HG02610 (cell line): ENCODE data around the gene DCTN4.
A peak's percentile ranks its signal among the peaks of the same experiment; 100 is the strongest.
"Not testable (repeated sequence)": the region's sequence is repeated elsewhere in the genome, so short reads cannot be mapped to it uniquely, and the experiment has no call there.

Experiments
- ATAC-seq: cut with Tn5 transposase; IDR thresholded peaks from one replicate; pipeline ENCODE4 v1.9.1; 2021; ENCODE audit warnings: mild to moderate bottlenecking, moderate library complexity; ENCODE audit not compliant: unreplicated experiment

The DCTN4 gene

DNA sequence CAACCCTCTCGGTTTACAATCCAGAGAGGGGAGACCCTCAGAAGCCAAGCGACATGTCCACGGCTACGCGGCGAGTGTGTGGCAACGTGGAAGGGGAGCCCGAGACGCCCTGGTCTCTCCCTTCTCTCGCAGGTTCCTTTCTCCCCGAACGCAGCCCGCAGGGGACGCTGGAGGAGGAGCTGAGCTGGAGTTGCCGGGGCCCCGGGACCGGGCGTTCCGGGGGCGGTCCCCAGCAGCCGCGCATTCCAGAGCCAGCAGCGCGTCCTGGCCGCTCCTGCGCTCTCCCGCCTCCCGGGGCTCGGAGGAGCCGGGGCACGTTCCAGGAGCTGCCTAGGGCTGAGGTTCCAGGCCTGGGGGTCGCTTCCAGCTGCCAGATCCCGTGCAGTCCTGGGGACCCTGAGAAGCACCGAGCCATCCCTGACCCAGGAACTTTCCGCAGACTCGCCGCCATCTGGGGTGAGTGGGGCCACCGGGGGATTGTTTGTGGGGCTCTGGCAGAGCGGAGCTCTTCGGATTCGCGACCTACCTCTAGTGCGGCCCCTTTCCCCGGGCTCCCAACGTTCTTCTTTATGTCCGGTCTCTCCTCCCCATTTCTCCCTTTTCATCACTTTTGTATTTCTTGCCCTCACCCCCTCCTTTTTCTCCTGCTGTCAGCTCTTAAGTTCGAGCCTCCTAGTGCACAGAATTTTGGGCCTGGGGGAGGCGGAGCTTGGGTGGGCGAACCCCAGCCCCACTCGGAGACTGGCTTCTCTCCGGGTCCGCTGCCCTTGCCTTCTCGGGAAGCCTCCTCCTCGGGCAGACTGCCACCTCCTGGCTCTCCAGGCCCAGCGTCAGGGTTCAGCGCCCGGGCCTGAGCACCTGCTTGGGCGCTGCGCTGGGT, 19.9 kb upstream of the DCTN4 start, which contains the start of gene SMIM3:
TSS of gene SMIM3 (plus strand) at position 241 of the 880 bp plus-strand sequence. CDS start 16,684 bp downstream, outside the sequence.
- ATAC-seq: peak; percentile 21

- no peak for ATAC-seq
These were observed 19.3 kb upstream of the DCTN4 start for GRCh38 chr5:150778088-150778516.

DNA sequence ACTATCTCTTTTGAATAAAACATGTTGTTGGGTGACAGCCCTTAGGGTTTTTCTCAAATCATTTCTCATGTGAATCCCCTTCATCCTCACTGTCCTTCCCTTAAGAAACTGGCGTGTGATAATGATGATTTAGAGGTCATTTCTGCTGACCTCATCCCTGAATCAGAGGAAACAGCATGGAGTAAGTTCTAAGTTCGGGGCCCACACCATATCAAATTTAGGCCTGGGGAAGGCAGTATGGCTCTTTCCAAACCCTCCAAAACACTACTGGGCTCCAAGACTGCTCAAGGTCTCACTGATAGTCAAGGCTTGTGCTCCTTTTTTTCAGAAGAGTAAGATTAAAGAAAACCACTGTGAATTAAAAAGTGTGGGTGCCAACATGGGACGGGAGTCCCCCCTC, 18.9 kb upstream of the DCTN4 start:
- ATAC-seq: no peak

DNA sequence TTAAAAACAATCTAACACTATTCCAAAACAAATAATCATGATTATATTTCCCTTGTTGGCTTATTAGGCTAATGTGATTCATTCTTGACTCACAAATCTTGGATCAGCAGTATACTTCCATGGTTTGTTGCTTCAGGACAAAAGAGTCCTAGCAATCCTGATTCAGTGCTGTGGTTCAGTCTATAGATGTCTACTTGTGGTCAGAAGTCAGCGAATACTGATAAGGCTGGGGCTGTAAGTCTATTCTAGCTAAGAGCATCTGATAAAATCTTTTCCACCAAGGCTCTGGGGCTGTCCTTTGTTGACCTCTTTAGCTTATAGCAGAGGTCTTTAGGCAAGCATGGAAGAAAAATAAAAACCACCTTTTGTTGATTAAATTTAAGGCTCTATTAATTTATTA, 15.3 kb upstream of the DCTN4 start:
- no peak for ATAC-seq

DNA sequence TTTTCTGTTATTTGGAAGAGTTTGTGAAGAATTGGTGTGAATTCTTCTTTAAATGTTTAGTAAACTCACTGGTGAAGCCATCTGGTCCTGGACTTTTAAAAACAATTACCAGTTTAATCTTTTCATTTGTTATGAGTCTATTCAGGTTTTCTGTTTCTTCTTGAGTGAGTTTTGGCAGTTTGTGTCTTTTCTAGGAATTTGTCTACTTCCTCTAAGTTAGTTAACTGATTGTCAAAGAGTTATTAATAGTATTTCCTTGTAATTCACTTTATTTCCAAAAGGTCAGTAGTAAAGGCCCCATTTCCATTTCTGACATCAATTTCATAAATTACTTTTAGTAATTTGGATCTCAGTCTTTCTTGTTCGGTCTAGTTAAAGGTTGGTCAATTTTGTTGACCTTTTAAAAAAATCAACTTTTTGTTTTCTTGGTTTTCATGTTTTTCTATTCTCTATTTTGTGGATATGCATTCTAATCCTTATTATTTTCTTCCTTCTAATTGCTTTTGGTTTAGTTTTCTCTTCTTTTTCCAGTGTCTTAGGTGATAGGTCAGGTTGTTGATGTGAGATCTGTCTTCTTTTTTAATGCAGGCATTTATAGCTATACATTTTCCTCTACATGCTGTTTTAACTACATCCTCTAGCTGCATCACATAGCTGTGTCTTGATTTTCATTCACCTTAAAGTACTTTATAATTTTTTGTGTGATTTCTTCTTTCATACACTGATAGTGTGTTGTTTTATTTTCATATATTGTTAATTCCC, 12.4 kb upstream of the DCTN4 start:
- no peak for ATAC-seq

DNA sequence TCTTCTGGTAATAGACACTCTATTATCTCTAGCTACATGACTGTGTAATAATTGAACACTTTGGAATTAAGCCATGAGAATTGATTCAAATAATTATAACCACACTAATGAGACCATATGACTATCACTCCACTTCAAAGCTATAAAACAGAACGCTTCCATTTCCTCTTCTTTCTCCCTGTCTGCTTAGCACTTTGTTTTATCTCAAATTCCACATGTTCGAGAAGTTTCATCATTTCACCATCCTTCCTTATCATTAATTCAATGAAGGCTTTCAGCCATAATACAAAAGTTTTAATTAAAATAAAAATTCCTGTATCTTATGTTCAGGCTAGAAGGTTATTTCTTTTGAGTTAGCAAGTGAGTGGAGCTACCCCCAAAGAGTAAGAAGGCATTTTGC, 7.4 kb upstream of the DCTN4 start:
- no peak for ATAC-seq

DNA sequence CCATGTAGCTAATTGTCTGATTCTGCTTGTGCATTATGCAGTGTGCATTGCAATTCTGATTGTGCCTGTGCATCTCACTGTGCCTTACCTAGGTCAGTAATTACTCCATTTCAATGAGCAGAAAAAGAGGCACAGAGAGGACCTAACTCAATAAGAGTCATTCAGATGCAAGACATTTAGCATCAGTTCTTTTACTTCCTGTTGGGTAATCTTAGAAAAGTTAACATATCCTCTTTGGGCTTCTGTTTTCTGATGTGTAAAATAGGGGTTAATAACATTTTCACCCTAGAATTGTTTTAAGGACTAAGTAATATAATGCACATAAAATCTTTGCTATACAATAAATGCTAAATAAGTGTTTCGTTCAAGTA, 7.0 kb upstream of the DCTN4 start:
- ATAC-seq: no peak

DNA sequence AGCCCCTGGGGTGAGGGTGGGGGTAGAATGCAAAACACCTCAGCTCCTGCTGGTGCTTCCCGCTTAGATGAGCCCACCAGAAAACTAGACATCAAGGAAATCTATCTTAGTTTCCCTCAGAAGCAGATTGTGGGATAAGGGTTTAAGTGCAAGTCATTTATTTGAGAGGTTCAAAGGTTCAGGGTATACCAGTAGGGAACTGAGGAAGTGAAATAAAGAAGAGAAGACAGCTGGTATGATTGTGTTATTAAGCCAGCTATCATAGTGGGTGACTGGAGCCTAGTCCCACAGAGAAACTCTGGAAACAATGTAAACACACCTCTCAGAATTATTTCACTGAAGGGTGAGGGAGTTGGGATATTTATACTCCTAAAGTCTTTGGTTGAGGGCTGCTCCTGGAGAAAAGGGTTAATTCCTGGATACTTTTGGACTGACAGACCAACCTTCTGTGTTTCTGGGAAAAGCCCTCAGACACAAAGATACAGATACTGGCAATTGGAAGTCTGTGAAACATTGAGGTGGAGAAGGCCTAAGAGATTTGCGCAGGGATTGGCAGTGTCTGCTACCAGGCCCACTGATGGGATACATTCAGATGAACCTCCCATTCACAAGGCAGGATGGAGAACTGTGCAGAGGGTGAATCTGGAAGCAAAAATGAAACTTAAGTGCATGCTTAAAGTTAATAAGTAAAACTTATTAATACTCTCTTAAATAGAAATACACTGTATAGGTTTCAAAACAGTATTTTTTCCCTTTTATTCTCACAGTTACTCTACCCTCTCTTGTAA, 6.4 kb upstream of the DCTN4 start:
- ATAC-seq: no peak

DNA sequence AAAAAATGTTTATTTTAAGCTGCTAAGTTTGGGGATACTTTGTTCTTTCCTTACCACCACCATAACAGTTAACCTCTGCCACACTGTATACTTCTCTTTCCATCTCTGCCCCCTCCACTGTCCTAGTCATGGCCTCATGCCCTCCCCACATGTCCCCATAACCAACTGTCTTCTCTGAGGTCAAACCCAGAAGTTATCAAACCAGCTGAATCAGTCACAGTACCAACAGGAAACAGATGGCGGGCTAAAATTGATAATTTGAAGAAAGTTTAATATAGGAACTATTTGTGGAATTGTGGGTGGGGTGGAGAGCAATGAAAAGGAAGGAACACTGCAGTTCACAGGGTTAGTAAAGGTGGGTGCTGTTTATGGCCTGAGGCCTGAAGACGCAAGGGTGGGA, 5.7 kb upstream of the DCTN4 start:
- no peak for ATAC-seq

DNA sequence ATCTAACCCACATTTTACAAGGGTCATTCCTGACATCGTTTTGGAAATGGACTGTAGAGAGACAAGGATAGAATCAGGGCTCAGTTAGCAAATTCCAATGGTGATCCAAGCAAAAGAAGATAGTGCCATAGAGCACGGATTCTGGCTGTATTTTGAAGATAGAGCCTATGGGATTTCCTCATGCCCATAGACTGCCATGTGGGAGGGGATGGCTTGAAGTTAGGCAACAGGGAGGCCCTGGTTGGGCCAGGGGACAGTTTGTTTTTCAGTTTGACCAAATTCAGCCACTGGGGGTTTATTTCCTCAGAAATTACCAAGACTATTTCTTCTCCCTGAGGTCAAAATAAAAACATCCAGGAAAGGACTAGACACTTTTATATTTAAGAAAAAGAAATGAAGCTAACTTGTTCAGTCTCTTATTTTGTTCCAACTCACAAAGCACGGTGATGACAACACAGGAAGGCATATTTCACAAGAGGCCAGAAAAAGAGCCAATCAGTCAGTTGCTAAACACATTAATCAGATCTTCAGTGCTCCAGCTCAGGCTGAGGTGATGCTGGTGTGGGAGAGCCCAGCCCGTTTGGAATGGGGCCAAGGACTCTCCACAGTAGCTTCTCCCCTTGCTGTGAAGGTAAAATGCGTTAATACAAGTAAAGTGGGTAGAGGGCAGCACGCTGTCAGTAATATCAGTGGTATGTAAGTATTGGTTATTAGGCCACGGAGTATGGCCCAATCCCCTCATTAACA, 4.4 kb upstream of the DCTN4 start:
- no peak for ATAC-seq

DNA sequence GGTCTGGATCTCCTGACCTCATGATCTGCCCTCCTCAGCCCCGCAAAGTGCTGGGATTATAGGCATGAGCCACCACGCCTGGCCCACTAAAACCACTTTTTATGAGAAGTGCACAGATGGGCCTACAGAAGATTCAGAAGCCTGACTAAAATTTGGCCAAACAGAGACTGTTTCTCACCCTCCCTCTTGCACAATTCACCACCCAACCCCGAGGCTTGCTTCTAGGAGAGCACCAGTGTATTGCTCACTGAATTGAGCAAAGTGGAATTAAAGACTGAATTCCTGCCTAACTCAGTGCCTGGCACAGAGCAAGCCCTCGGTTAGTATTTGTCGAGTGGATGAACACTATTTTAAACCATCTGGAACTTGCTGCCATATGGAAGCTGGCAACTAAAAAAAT, 3.4 kb upstream of the DCTN4 start:
- no peak for ATAC-seq

- ATAC-seq: peak; percentile 2
These were observed 442 bp upstream of the DCTN4 start for GRCh38 chr5:150759334-150759583.

- ATAC-seq: peak; percentile 14
These were observed 650 bp downstream of the DCTN4 start for GRCh38 chr5:150758203-150758530.

DNA sequence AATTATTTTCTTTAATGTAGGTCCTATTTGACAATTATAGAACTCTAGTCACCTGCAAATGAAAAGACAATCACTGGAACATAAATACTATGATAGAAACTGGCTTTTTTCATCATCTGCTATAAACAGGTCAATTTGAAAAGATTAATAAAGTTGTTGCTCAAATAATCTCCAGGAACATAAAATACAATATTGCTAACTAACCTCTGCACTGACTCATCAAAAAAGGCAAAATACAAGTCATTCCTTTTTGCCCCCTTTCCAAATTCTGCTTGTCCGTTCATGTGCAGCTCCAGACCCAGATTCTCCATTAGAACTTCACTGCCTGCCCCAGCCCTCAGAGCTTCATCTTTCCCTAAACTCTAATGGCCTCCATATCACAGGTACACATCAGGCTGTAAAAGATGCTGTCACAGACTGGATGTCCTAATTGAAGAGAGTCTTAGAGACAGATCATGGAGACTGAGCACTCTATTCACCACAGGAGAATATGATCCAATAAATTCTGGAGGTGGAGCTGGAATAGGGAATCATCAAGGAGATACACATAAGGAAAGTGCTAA, 1.6 kb downstream of the DCTN4 start:
- no peak for ATAC-seq

GRCh38 chr5:150753863-150754262, 5.0 kb downstream of the DCTN4 start:
- no peak for ATAC-seq

GRCh38 chr5:150753463-150753862, 5.4 kb downstream of the DCTN4 start:
- ATAC-seq: no peak

DNA sequence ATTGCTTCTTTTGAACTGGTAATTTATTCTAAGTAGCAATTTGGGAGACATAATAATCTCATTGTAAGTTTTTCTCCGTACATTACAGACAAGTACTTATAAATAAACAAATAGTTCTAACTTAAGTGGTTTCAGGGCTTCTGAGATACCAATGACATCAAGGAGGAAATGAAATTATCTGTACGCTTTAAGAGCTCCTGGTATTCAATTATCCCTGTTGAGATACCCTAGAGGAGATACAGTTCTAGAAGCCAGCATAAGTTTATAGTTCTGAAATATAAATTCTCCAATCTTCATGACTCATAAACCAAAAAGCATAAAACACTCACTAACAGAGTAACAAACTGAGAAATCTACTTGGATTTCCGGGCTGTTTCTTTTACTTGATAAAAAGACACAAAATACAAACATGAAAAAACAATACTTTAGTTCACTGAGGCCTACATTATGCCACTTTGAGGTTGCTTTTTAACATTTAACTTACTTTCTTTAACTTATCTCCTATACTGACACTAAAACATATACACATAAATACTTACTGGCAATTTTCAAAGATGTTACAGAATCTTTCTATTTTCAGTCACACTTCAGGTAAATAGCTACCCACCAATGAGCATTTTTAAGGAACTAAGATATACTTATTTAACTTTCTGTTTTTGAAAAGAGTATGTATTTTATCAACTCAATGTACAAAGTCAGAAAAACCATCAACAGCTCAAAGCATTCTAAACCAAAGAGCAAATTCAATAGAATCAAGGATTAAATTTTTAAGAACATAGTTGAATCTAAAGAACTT, 7.5 kb downstream of the DCTN4 start:
- ATAC-seq: no peak

DNA sequence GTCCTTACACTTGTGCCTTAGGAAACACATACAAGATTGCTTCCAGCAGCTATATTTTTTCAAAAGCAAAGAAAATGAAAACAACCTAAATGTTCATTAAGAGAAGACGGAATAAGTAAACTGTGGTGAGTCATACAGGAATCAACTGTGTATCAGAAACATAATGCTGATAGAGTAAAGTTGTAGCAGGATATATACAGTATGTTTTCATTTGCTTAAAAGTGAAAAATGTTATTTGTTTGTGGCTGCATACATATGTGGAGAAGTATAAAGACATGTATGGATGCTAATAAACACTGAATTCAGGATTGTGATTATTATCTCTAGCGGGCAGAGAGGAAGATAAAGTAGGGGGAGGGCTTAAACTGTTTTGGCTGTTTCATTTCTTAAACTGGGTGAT, 8.3 kb downstream of the DCTN4 start:
- no peak for ATAC-seq

DNA sequence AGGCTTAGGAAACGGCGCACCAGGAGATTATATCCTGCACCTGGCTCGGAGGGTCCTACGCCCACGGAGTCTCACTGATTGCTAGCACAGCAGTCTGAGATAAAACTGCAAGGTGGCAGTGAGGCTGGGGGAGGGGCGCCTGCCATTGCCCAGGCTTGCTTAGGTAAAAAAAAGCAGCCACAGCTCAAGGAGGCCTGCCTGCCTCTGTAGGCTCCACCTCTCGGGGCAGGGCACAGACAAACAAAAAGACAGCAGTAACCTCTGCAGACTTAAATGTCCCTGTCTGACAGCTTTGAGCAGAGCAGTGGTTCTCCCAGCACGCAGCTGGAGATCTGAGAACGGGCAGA, 15.7 kb downstream of the DCTN4 start:
- ATAC-seq: not testable (repeated sequence)
